ENCODE measurements around the gene METTL24.
"Not testable (repeated sequence)": the region's sequence is repeated elsewhere in the genome, so short reads cannot be mapped to it uniquely, and the experiment has no call there.

METTL24 gene

GRCh38 chr6:110310861-110311446 is 47.2 kb downstream of the METTL24 start:
- DNase-seq, result no peak

- DNase-seq, result not testable (repeated sequence)
These were observed 48.7 kb downstream of the METTL24 start for GRCh38 chr6:110309432-110309831.

GRCh38 chr6:110307368-110307767 is 50.8 kb downstream of the METTL24 start:
- no peak for DNase-seq

DNA sequence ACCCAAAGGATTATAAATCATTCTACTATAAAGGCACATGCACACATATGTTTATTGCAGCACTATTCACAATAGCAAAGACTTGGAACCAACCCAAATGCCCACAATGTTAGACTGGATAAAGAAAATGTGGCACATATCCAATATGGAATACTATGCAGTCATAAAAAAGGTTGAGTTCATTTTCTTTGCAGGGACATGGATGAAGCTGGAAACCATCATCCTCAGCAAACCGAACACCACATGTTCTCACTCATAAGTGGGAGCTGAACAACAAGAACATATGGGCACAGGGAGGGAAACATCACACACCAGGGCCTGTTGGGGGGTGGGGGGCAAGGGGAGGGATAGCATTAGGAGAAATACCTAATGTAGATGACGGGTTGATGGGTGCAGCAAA is 52.3 kb downstream of the METTL24 start:
- not testable (repeated sequence) for DNase-seq

GRCh38 chr6:110303692-110304091 is 54.5 kb downstream of the METTL24 start:
- DNase-seq, result not testable (repeated sequence)

DNA sequence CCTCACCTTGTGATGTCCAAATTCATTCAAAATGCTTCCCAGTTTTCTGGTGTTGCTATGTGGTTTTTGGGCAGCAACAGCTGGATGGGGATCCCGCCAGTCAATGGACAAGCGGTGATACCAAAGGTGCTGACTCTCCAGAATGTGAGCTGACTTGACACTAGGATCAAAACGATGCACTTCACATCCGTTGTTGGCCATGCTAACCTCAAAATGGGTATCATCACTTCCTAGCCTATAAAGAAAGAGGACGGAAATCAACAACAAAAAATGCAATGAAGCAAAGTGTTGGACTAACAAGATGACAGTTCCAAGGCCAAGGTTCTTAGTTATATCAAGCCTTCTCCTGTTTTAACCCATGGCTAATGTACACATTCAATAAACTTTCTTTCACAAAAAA is 59.2 kb downstream of the METTL24 start:
- DNase-seq, result no peak

DNA sequence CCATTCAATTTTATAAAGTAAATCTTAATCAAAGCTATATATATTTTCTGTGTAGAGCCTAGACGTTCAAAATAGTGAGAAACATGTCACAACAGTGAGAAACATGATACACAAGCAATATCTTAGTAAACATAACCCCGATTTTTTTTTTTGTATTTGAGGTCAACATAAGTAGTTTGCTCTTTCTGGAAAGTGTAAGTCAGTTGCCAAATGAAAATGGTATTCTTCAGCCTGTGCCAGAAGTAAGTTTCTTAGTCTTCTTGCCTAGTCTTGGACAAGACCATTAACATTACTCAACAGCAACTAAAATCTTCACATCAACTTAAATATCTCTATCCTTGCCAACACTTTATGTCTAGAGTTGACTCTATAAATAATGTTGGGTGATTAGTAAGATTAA is 59.7 kb downstream of the METTL24 start:
- no peak for DNase-seq

DNA sequence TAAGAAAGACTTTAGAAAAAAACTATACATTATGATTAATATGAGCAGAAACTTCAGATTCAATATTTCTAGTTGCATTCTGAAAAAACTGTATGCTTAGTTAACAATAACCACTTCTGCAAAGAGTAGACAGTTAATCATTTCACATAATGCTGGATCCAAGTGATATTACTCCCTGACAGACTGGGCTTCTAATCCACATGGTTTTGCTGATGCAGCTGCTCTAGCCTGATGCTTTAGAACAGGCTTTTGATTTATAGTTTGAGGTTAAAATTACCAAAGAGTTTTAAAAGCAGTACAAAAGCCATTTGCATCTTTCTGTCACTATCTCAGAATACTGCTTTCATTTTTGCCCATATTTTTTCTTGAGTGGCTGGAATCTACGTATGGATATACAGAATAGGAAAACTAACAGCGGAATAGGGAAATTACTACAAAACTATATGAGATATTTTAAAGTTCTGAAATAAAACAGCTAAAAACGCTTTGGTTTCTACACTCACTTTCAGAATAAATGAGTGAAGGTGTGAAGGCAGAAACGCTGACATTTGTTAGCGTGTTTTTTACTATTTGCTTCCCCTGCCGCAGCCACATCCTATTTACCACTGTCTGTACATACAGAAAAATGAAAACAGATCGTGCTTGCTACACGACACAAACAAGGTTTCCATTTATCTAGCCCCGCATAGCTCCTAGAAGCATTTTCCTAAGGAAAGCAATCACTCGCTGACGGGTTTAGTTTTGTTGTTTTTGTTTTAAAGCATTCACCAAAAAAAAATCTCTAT is 61.7 kb downstream of the METTL24 start:
- DNase-seq, result no peak

- DNase-seq, result no peak
These were observed 62.5 kb downstream of the METTL24 start for GRCh38 chr6:110295451-110296165.

DNA sequence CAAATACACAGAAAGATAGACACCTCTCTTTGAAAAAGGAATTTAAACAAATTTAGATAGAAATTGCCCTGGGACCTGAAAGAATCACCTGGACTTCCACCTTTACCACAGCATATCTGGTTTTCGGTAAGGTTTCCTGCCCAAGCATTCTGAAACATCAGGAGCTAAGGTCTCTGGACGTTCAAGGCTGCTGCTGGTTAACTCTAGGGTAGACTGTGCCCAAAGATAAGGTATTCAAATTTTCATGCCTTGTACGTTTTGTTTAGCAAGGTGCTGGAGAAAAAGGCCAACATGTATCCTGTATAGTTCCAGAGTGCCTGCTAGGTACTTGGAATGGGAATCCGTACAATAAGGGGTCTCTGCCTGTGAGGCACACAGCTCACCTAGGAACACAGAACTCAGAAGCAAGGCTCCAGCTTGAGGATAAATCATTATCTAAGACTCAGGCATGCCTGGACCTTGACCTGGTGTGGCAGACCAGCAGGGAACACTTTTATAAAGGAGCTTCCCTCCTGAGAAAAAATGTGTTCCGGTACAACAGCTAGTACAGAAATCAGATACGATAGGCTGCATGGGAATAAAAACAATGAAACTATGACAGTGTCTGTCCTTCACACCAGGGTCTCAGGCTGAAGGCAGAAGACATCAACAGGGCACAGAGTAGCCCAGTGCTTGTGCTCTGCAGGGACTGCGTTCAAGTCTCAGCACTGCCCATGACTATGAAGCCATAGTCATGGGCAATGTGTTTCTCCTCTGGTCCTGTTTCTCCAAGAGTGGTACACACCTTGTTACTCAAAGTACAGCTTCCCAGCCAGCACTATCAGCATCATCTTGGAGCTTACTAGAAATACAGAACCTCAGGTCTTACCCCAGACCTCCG is 70.4 kb downstream of the METTL24 start:
- no peak for DNase-seq

DNA sequence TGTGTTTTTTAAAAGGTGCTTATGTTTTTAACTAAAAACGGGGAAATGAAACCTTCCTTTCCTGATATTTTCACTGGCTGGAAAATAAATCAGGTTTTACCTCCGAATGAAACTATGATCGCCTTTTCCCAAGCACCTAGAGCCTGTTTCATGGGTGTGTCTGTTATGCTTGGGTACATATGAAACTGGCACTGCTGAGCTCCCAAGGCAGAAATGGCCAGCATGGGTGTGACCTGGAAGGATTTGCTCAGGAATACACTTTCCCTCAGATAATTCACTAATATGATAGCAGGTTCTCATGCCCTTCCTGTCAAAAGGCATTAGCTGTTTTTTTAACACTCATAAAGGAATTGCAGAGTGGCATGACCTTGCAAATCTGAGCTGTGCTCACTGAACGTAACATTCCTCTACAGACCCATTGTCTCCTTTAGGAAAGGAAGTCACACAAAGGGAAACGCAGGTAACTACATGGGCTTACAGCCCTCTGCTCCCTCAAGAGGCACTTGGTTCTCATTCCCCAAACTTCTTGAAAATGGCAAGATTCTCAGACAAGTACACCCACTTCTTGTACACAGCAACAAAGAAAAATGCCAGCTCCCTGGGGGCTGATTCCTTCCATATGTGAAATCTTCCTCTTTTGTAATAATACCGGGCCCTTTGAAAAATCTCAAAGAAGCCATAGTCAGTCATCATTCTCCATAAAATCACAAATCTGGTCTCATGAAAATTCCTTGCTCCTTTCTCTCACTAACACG is 72.7 kb downstream of the METTL24 start:
- no peak for DNase-seq

GRCh38 chr6:110284855-110285254 is 73.3 kb downstream of the METTL24 start:
- no peak for DNase-seq

GRCh38 chr6:110283657-110284056 is 74.5 kb downstream of the METTL24 start:
- no peak for DNase-seq

DNA sequence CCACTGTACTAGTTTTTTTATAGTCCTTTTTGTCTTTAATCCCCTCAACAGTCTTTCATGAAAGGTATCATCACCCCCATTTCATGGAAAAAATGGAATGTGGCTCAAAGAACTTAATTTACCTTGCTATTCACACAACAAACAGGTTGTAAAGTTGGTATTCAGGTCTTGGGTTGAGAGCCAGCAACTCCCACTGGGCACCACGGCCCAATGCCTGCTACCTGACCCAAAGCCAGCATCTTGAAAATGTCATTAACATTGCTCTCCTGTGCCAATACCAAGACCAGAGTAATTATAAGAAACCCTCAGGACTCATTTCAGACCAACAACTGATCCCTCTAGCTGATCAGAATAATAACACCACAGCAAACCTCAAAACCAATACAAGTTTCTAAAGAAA is 75.7 kb downstream of the METTL24 start:
- DNase-seq, result no peak

GRCh38 chr6:110277100-110277665 is 81.0 kb downstream of the METTL24 start:
- no peak for DNase-seq

DNA sequence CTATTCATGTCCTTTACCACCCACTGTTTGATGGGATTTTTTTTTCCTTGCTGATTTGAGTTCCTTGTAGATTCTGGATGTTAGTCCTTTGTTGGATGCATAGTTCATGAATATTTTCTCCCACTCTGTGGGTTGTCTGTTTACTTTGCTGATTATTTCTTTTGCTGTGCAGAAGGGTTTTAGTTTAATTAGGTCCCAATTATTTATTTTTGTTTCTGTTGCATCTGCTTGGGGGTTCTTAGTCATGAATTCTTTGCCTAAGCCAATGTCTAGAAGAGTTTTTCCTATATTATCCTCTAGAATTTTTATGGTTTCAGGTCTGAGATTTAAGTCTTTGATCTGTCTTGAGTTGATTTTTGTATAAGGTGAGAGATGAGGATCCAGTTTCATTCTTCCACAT is 85.4 kb downstream of the METTL24 start:
- DNase-seq, result not testable (repeated sequence)

DNA sequence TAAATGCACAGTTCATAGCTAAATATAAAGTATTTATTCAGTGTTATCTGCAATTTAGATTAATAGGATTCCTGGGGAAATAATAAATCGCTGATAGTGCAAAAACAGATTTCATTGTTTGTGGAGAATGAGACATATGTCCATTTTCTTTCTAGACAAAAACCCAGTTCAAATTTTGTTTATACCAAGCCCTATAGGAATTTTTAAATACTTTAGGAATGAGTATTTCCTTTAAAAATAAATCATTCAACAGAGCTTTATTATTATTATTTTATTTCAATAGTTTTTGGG is 86.5 kb downstream of the METTL24 start:
- no peak for DNase-seq

DNA sequence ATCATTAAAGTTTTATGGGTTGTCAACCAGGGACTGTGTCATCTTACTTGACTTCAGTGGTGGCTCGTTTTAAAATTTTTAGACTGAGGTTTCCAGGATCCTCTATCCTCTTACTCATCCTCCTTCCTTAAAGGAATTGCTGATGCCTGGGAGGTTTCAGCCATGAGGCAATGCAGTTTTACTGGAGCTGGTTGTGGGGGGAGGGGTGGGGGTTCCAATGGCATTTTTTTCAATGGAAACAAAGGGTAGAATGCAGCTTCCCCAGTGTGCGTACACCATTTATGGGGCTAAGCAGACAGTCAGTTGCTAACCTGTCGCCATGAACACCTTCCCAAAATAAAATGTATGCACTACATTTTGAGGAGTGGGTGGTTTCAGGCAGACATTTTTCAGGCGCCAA is 88.0 kb downstream of the METTL24 start:
- no peak for DNase-seq

- DNase-seq, result no peak
These were observed 88.5 kb downstream of the METTL24 start for GRCh38 chr6:110269623-110270022.

- DNase-seq, result no peak
These were observed 91.2 kb downstream of the METTL24 start for GRCh38 chr6:110266996-110267395.

GRCh38 chr6:110265273-110265672 is 92.9 kb downstream of the METTL24 start:
- DNase-seq, result no peak

- no peak for DNase-seq
These were observed 101.8 kb downstream of the METTL24 start for GRCh38 chr6:110256366-110256765.

Data from cortex of kidney (tissue), 1 donor.